GM19328 (cell line): ENCODE results near the gene SLC16A3.
"Not testable (repeated sequence)": the region's sequence is repeated elsewhere in the genome, so short reads cannot be mapped to it uniquely, and the experiment has no call there.

Experiments used
- ATAC-seq: cut with Tn5 transposase; IDR thresholded peaks from one replicate; pipeline ENCODE4 v1.9.1; 2021; ENCODE audit warnings: mild to moderate bottlenecking, moderate library complexity; ENCODE audit not compliant: unreplicated experiment

The SLC16A3 gene

DNA sequence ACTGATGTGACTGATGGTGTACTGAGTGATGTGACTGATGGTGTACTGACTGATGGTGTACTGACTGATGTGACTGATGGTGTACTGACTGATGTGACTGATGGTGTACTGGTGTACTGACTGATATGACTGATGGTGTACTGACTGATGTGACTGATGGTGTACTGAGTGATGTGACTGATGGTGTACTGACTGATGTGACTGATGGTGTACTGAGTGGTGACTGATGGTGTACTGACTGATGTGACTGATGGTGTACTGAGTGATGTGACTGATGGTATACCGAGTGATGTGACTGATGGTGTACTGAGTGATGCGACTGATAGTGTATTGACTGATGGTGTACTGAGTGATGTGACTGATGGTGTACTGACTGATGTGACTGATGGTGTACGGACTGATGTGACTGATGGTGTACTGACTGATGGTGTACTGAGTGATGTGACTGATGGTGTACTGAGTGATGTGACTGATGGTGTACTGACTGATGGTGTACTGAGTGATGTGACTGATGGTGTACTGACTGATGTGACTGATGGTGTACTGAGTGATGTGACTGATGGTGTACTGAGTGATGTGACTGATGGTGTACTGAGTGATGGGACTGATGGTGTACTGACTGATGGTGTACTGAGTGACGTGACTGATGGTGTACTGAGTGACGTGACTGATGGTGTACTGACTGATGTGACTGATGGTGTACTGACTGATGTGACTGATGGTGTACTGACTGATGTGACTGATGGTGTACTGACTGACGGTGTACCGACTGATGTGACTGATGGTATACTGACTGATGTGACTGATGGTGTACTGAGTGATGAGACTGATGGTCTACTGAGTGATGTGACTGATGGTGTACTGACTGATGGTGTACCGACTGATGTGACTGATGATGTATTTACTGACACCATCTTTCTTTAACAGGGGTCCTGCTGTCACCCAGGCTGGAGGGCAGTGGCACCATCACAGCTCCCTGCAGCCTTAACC is 31.4 kb downstream of the SLC16A3 start:
- ATAC-seq: not testable (repeated sequence)

DNA sequence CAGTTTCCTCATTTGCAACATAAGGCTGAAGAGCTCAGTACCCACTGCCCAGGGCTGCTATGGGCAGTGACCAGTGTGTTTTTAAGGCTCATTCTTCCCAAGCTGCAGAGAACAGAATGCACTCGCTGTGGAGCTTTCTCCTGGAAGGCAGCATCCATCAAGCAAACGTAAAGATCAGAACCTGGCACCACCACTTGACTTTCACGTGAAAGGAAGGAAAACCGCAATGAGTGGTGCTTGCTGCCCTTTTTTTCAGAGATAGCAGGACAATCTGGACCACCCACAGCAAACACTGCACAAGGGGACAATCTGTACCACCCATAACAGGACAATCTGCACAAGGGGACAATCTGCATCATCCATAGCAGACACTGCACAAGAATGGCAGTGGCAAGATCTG is 33.5 kb downstream of the SLC16A3 start:
- no peak for ATAC-seq

- no peak for ATAC-seq
Observed at GRCh38 chr17:82263641-82264040, 34.8 kb downstream of the SLC16A3 start.

DNA sequence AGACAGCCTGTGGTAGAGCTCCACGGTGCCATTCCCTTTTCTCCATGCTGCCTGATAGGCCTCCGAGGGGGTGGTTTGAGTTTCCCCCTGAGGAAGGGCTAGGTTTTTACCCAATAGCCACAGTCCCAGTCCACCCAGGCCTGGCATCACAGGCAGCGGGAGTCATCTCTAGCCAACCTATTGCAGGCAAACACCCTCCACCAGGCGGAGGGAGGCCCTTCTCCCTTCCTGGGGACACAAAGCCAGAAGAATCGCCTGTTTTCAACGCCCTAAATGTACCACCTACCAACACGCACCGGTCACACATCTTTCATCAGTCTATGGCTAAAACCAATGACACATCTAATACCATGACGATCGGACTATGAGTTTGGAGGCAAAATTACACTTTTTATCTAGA is 37.3 kb downstream of the SLC16A3 start:
- ATAC-seq: no peak

GRCh38 chr17:82267575-82268379 is 38.9 kb downstream of the SLC16A3 start:
- ATAC-seq: no peak

DNA sequence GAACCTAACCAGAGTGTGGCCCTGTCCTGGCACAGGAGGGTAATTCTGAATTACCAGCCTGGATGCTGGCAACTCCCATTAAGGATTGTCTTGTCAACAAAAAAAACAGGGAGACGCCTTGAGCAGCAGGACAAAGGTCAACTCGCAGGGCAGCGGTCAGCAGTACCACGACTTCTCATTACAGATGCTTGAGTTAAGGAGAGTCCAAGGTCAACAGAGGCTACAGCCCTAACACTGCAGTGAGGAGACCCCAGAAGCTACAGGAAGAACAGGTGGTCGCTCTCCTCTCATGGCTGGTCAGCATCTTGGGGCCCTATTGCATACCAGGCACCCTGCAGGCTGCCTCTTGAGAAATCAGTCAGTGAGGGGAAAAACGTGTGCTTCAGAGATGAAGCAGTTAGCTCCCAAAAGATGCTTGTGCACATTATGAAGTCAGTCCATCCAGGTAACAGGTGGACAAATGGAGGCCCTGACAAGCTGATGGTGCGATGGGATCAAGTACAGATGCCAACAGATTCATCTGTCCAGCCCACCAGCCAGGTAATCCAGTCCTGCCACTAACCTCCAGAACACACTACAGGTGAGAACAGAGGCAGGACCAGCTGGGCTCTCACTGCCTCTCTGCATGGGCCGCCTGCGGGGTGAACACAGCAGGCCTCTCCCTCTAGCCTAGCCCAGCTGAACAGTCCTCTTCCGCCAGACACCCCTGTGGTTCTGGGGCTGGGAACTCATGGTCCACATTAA is 40.5 kb downstream of the SLC16A3 start:
- no peak for ATAC-seq

DNA sequence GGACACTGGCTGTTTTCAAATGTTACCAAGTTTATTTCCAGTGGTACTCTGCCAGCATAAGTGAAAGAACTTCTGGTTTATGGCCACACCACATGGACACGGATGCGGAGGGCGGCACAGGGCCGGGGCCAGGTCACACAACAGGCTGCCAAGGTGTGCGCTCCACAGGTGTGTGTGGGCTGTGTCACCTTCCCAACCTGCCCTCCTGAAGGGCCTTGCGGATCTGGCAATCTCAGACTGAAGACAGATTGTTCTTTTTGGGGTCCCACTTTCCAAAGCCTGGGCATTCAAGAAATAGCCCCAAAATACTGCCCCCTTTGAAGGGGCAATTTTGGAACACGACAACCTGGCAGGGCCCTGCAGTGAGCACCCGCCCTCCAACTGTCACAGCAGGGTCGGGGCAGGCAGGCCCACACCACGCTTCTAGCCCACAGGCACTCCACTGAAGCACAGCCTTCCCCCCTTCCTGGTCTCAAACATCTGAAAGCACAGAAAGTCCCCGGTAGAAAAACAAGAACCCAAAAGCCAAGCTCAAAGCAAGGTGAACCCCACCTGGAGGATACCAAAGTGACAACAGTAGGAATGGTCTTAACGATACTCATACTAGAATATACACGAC is 41.1 kb downstream of the SLC16A3 start:
- ATAC-seq: no peak

DNA sequence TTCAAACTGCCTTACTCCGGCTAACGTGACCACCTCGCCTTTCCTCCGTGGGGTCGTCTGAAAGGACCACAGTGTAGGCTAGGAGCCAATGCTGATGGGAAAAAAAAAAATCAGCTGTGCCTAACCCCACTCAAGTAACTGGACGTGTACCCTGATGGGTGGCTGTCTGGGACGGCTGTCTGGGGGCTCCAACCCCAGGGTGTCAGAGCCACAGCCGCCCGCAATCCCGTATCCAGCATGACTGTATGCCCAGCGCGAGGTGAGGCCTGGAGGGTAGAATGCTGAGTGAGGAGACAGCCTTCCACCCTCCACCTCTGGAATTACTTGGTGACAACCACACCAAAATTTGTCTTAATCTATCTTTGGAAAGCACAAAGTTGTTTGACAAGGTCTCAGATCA is 41.8 kb downstream of the SLC16A3 start:
- ATAC-seq: no peak

DNA sequence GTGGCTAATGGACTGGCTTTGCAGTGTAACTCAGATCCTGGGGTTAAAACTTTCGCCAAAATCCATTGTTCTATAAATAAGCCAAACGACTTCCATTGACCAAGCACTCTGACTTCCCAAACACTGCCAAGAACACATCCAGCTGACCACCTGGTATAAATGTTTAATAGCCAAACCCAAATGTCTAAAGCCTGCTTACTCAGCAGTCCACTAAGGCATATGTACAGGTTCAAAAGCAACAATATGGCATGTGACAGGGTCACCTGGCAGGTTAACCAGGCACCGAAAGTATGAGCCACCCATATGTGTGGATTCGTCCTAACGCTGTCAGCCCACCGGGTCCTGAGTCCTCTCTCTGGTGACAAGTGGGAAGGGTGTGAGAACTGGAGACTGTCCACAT is 42.6 kb downstream of the SLC16A3 start:
- ATAC-seq: no peak

GRCh38 chr17:82272495-82273326 is 43.9 kb downstream of the SLC16A3 start:
- no peak for ATAC-seq

- ATAC-seq: peak; percentile 84
Observed at GRCh38 chr17:82273327-82274133, 44.7 kb downstream of the SLC16A3 start, which contains the start of gene CSNK1D. TSS of gene CSNK1D (minus strand) at chr17:82273700. CDS start at chr17:82273381, 319 bp downstream.

- no peak for ATAC-seq
Observed at GRCh38 chr17:82274134-82275020, 45.5 kb downstream of the SLC16A3 start.

DNA sequence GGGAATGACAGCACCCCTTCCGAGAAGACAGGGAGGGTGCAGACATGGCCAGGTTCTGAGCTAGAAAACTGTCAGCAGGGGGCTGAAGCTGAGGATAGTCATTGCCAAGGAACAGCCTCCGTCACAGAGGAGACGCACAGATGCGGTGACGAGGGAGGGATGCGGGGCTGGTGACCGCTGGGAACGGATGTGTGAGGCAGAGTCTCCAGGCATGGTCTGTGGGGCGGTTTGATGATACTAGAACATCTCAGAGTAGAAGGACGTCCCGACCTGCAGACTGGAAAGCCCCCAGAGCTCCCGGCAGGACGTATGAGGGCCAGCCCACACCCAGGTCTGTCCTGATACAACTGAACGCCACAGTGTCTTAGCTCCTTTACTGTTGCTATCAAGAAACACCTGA is 46.5 kb downstream of the SLC16A3 start:
- ATAC-seq: no peak

- ATAC-seq: no peak
Observed at GRCh38 chr17:82276938-82277337, 48.1 kb downstream of the SLC16A3 start.

- ATAC-seq: no peak
Observed at GRCh38 chr17:82277851-82278250, 49.0 kb downstream of the SLC16A3 start.

GRCh38 chr17:82278308-82278707 is 49.5 kb downstream of the SLC16A3 start:
- ATAC-seq: no peak

DNA sequence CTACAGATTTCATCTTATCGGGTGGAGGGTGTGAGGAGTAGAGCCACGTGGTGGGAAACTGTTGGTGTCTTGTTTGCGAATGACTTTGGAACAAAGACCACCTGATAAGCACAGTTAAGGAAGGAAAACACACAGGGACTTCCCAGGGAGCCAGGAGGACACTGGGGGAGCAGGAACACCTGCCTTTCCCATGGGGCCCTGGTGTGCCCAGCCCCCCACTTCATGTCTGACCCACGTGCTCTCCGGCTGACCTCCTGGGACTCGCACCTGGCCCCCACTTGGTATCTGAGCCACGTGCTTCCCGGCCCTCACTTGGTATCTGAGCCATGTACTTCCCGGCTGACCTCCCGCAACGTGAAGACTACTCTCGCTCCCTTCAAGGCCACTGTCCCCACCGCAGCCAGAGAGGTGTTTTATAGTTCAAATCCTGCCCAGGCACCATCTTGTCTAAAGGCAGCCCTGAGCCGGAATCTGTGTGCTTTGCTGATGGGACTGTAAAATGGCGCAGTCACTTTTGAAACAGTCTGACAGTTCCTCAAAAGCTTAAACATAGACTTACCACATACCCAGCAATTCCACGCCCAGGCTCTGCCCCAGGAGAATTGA is 50.0 kb downstream of the SLC16A3 start:
- no peak for ATAC-seq
